BLaER1 treated with 17β-estradiol and CSF1 and Interleukin-3, amounts not matched to agents 10 nM and 100 nM (cell line): ENCODE measurements around the gene GSTA5.
"Not testable (repeated sequence)": the region's sequence is repeated elsewhere in the genome, so short reads cannot be mapped to it uniquely, and the experiment has no call there.

ENCODE experiments used
- H3K27ac ChIP-seq, 11 experiments: shearing (Covaris generic); formaldehyde crosslinking; 2 replicates each; pipeline ENCODE4 v1.8.1; 2022
- H3K27me3 ChIP-seq, 11 experiments: shearing (Covaris generic); formaldehyde crosslinking; 2 replicates each; pipeline ENCODE4 v1.8.1; 2022
- H3K36me3 ChIP-seq, 11 experiments: shearing (Covaris generic); formaldehyde crosslinking; 2 replicates each; pipeline ENCODE4 v1.8.1; 2022
- H3K4me1 ChIP-seq, 10 experiments: shearing (Covaris generic); formaldehyde crosslinking; 2 replicates each; pipeline ENCODE4 v1.8.1; 2022
- H3K4me2 ChIP-seq, 11 experiments: shearing (Covaris generic); formaldehyde crosslinking; 2 replicates each; pipeline ENCODE4 v1.8.1; 2022
- H3K4me3 ChIP-seq, 10 experiments: shearing (Covaris generic); formaldehyde crosslinking; 2 replicates each; pipeline ENCODE4 v1.8.1; 2022
- H3K9ac ChIP-seq, 11 experiments: shearing (Covaris generic); formaldehyde crosslinking; 2 replicates each; pipeline ENCODE4 v1.8.1; 2022
- H3K9me3 ChIP-seq, 11 experiments: shearing (Covaris generic); formaldehyde crosslinking; replicated peaks in 1 of 11; 2 replicates each; pipeline ENCODE4 v1.8.1; 2022
- H4K20me1 ChIP-seq, 11 experiments: shearing (Covaris generic); formaldehyde crosslinking; 2 replicates each; pipeline ENCODE4 v1.8.1; 2022
- Cebpa-rat ChIP-seq, 11 experiments: shearing (Covaris generic); IDR thresholded peaks; 2 replicates each; pipeline ENCODE4 v1.8.1; 2022

GSTA5 gene

DNA sequence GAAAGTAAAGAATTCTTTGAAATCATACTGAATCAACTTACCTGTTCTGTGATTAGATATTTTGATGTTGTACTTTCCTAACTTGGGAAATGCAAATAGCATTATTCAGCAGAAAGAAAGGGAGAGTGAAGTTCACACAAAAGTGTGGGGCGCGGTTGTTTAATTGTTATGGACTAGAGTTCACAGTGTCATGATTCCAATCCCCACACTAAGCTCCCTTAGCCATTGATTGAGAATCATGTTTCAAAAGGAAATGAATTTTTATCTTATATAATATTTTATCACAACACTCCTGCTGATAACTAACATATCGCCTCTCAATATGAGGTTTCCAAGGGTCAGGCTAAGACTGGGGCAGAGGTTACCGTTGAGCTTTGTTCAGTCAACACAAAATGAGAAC lies 3.0 kb upstream of the GSTA5 start:
- Histone ChIP-seq H3K9me3 (peaks cover 0 to 14% (median 8%) of the 10 kb centered on the region in 11 experiments; a peak in 18 of 22 replicates), H3K4me2 (no peak overlapping the region), H3K27ac (no peak overlapping the region), H3K4me3 (no peak overlapping the region), H3K9ac (no peak overlapping the region), H3K36me3 (no peaks in the 10 kb centered on the region), H3K27me3 (no peaks in the 10 kb centered on the region), H3K4me1 (no peaks in the 10 kb centered on the region), H4K20me1 (no peaks in the 10 kb centered on the region)
- TF ChIP-seq Cebpa-rat (IDR thresholded peaks at IDR 0.05) = no peak

DNA sequence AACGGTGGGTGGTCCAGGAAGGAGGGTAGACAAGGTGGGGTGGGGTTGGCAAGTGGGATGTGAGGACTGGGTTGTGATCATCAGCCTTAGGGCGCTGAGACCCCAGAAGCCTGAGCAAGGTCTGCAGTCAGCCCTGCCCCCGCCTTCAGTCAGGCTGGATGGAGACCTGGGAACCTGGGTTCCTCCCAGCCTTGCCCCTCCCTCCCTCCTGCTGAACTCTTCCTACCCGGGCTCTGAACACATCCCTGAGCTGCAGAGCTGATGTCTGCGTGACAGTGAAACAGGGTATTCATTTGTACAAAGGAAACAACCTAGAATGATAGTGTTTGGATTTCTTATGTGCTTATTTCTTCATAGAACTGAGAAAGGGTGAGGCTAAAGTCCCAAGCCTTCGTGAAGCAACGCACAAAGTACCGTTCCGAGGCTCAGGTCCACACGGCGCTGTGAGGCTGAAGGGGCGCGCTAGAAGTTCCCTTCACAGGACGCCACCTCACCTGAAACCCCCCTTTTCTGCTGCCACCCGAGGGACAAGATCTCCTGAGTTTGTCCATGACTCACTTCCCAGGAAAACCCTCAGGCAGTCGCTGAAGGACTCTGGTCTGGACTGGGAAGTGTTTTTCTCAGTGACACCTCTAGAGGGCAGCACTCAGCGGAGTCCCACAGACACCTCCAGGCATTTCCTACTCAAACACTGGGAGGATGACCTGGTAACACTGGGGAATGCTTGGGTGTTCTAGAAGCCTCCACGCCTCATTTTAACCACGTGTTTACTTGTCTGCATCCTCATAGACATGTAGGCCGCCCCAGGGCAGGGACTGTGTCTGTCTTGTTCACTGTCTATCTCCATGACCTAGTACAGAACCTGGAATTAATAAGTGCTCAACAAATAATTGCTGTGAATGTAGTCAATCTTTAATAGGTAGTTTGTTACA lies 1.2 kb downstream of the GSTA5 start:
- Histone ChIP-seq H3K36me3 (no peaks in the 10 kb centered on the region), H3K9me3 (no peaks in the 10 kb centered on the region), H3K27ac (no peak overlapping the region), H4K20me1 (no peaks in the 10 kb centered on the region), H3K9ac (no peak overlapping the region), H3K4me3 (no peak overlapping the region), H3K27me3 (no peaks in the 10 kb centered on the region), H3K4me1 (no peaks in the 10 kb centered on the region), H3K4me2 (no peak overlapping the region)
- TF ChIP-seq Cebpa-rat (IDR thresholded peaks at IDR 0.05) = no peak

DNA sequence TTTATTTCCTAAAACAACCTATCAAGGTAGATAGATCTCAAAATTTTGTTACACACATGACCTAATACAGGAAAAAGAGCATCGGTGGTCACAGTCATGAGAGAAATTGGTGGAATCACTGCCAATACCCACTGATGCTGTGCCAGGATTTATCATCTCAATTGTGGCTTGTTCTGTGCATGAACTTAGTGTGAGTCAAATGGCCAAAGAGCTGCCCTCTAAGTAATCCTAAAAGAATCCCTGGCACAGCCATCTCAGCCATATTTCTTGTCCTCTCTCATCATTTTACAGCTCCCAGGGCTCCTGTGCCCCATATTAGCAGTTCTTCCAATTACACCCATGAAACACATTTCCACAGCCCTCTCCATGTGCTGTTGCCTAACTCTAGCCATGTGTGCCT lies 6.1 kb downstream of the GSTA5 start:
- Histone ChIP-seq H4K20me1 (no peaks in the 10 kb centered on the region; a peak in 1 of 22 replicates), H3K4me3 (no peak overlapping the region), H3K36me3 (no peaks in the 10 kb centered on the region), H3K27me3 (no peaks in the 10 kb centered on the region), H3K27ac (no peak overlapping the region), H3K9me3 (peaks cover 0 to 1% (median 0%) of the 10 kb centered on the region in 11 experiments; a peak in 1 of 22 replicates), H3K9ac (no peak overlapping the region), H3K4me2 (no peak overlapping the region), H3K4me1 (no peaks in the 10 kb centered on the region)
- no peak for TF ChIP-seq Cebpa-rat (IDR thresholded peaks at IDR 0.05)

DNA sequence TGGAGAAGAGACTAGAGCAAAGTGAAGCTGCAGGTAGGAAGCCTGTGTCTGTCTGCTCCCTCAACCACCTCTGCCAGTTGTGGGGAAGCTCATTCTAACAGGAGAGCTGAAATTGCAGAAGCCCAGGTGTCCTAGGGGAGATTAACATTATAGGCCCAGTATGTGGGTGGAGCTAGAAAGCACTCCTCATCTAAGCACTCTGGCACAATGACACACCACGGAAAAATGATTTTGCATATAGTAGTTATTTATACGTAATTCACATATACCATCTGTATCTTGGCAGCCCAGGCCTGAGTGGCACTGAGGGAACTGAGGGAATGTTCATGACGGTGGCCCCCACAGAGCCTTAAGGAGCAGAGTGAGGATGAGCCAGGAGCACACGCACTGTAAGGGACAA lies 9.7 kb downstream of the GSTA5 start:
- not testable (repeated sequence) for H3K9me3 ChIP-seq, H3K4me1 ChIP-seq, H3K4me2 ChIP-seq, H3K4me3 ChIP-seq, H3K27ac ChIP-seq, H3K36me3 ChIP-seq, H4K20me1 ChIP-seq, H3K27me3 ChIP-seq, H3K9ac ChIP-seq

DNA sequence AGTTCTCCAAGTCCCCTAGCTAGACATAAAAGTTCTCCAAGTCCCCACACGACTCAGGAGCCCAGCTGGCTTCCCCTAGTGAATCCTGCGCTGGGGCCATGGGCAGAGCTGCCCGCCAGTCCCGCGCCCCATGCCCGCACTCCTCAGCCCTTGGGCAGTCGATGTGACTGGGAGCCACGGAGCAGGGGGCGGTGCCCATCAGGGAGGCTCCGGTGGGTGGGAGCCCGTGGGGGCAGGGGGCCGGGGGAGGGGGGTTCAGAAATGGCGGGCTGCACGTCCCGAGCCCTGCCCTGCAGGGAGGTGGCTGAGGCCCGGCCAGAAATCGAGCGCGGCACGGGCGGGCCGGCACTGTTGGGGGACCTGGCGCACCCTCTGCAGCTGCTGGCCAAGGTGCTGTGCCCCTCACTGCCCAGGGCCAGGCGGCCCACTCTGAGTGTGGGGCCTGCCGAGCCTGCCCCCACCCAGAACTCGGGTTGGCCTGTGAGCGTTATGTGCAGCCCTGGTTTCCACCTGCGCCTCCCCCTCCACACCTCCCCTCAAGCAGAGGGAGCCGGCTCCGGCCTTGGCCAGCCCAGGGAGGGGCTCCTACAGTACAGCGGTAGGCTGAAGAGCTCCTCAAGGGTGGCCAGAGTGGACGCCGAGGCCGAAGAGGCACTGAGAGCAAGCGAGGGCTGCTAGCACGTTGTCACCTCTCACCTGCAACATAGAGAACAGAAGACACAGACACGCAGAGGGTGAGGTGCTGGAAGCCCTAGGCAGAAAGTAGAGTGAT lies 11.4 kb downstream of the GSTA5 start:
- H3K4me3 ChIP-seq = no peak overlapping the region
- no peaks in the 10 kb centered on the region for H3K27me3 ChIP-seq
- H3K4me2 ChIP-seq = no peak overlapping the region
- H3K4me1 ChIP-seq = no peaks in the 10 kb centered on the region
- peaks cover 12 to 22% (median 17%) of the 10 kb centered on the region in 11 experiments; a peak in 21 of 22 replicates for H3K9me3 ChIP-seq
- H3K9ac ChIP-seq = no peak overlapping the region
- H4K20me1 ChIP-seq = no peaks in the 10 kb centered on the region; a peak in 1 of 22 replicates
- H3K27ac ChIP-seq = no peak overlapping the region
- H3K36me3 ChIP-seq = no peaks in the 10 kb centered on the region
- TF ChIP-seq Cebpa-rat (IDR thresholded peaks at IDR 0.05) = no peak

DNA sequence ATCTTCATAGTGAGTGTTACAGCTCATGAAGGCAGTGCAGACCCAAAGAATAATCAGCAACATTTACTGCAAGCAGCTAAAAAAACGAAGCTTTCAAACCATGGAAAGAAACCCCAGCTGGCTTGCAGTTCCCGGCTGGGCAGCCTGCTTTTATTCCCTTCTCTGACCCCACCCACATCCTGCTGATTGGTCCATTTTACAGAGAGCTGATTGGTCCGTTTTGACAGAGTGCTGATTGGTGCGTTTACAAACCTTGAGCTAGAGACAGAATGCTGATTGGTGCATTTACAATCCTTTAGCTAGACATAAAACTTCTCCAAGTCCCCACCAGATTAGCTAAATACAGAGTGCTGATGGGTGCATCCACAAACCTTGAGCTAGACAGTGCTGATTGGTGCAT lies 12.0 kb downstream of the GSTA5 start:
- not testable (repeated sequence) for H3K27me3 ChIP-seq, H3K27ac ChIP-seq, H3K36me3 ChIP-seq, H3K4me1 ChIP-seq, H3K4me2 ChIP-seq, H3K4me3 ChIP-seq, H3K9ac ChIP-seq, H4K20me1 ChIP-seq
- peaks cover 12 to 22% (median 17%) of the 10 kb centered on the region in 11 experiments; a peak in 21 of 22 replicates for H3K9me3 ChIP-seq

DNA sequence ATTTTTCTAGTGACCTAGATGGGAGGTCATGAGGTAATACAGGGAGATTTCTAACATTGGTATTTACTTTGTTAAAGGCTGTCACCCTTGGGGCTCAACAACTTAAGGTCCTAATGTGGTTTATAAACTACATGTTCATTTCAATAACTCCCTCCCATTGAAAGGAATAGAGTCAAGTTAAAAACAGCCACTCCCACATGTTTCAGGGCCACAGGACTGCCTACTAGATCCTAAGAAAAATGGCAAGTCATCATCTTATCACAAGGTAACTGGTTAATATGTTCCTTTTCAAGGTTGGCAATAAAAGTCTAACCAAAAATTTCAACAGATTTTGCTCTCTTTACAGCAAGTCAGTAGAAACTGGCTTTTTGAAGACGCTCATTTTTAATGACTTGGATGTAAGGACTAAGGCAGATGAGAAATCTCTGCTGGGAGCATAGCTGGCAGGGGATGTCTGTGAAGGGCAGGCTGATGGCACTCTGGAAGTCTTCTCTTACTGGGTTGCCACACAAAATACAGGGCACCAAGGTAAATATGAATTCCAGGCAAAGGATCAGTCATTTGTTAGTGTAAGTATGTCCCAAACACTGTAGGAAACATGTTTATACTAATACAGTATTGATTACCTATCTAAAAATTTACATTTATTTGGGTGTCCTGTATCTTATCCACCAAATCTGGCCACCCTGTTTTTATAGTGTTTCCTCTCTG lies 13.4 kb downstream of the GSTA5 start:
- H3K4me1 ChIP-seq = not testable (repeated sequence)

DNA sequence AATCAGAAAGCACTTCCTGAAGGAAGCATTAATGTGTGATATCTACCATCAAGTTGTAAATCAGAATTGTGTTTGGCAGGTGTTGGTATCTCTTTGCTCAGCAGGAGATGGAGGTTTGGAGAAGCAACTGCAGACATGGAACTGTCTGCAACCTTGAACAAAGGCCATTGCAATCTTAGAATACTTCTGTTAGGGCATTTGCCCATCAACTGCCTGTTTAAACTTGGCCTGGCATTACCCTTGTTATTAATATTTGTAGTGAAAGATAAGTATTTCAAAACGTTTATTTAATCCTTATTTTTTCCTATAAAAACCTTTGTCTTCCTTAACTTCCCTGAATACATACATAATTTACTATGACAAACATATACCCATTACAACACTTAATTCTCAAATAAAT lies 14.1 kb downstream of the GSTA5 start:
- Histone ChIP-seq H3K4me2 (no peak overlapping the region), H3K36me3 (no peaks in the 10 kb centered on the region), H3K9ac (no peak overlapping the region), H3K4me1 (no peaks in the 10 kb centered on the region), H3K27me3 (no peaks in the 10 kb centered on the region), H4K20me1 (no peaks in the 10 kb centered on the region), H3K9me3 (peaks cover 12 to 32% (median 22%) of the 10 kb centered on the region in 11 experiments; a peak in 21 of 22 replicates), H3K27ac (no peak overlapping the region), H3K4me3 (no peak overlapping the region)
- TF ChIP-seq Cebpa-rat (IDR thresholded peaks at IDR 0.05) = no peak

More for the DNA sequence above, 13.4 kb downstream of the GSTA5 start:
- peaks cover 12 to 25% (median 17%) of the 10 kb centered on the region in 11 experiments; a peak in 21 of 22 replicates for H3K9me3 ChIP-seq
- H3K9ac ChIP-seq, H3K36me3 ChIP-seq, H3K4me2 ChIP-seq, H3K27ac ChIP-seq, H3K27me3 ChIP-seq, H4K20me1 ChIP-seq, H3K4me3 ChIP-seq: not testable (repeated sequence)

DNA sequence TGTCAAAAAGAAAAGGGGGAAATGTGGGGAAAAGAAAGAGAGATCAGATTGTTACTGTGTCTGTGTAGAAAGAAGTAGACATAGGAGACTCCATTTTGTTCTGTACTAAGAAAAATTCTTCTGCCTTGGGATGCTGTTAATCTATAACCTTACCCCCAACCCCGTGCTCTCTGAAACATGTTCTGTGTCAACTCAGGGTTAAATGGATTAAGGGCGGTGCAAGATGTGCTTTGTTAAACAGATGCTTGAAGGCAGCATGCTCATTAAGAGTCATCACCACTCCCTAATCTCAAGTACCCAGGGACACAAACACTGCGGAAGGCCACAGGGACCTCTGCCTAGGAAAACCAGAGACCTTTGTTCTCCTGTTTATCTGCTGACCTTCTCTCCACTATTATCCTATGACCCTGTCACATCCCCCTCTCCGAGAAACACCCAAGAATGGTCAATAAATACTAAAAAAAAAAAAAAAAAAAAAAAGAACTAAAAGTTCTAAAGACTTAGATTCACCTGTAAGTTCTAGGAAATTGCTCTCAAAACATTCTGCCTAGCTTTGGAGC lies 14.6 kb downstream of the GSTA5 start:
- not testable (repeated sequence) for H3K36me3 ChIP-seq, H3K27ac ChIP-seq, H3K4me1 ChIP-seq, H3K9ac ChIP-seq, H3K27me3 ChIP-seq, H3K4me2 ChIP-seq, H4K20me1 ChIP-seq, H3K4me3 ChIP-seq
- H3K9me3 ChIP-seq = peaks cover 12 to 36% (median 26%) of the 10 kb centered on the region in 11 experiments; a peak in 21 of 22 replicates

DNA sequence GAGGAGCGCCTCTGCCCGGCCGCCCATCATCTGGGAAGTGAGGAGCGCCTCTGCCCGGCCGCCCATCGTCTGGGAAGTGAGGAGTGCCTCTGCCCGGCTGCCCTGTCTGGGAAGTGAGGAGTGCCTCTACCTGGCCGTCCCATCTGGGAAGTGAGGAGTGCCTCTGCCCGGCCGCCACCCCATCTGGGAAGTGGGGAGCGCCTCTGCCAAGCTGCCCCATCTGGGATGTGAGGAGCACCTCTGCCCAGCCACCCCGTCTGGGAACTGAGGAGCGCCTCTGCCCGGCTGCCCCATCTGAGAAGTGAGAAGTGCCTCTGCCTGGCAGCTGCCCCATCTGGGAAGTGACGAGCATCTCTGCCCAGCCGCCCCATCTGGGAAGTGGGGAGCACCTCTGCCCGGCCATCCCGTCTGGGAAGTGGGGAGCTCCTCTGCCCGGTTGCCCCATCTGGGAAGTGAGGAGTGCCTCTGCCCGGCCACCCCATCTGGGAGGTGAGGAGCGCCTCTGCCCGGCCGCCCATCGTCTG lies 15.3 kb downstream of the GSTA5 start:
- peaks cover 17 to 43% (median 29%) of the 10 kb centered on the region in 11 experiments; a peak in 21 of 22 replicates for H3K9me3 ChIP-seq
- H3K4me2 ChIP-seq, H3K27me3 ChIP-seq, H3K36me3 ChIP-seq, H3K9ac ChIP-seq, H3K4me1 ChIP-seq, H3K27ac ChIP-seq, H4K20me1 ChIP-seq, H3K4me3 ChIP-seq: not testable (repeated sequence)
